Measurements from ENCODE around the gene TNC. TPM values are rescaled to one million over a fixed set of nuclear protein-coding genes. Genes with fewer than 3 reads are reported as not detected.

TNC gene
- total and polyA plus RNA-seq, 10 of the 15 experiments (the other 5 are each of a cell fraction or from before 2014, with no cell fraction given), result 0.05 to 4.2 (median 0.14) TPM

GRCh38 chr9:115016344-115016743 is 101.6 kb downstream of the TNC start:
- RAD21 ChIA-PET (ENCODE audit: unreplicated experiment), result interaction anchor here (0.8 to 1.4 kb wide), 4 partner anchors 14 to 336 kb away, joined by 3 to 4 read pairs (median 3); no protein-coding TSS in a partner anchor
- POLR2A ChIA-PET, result no interaction called here
- no peak for DNase-seq (ENCODE audit: low read depth, low spot score)
- TF ChIP-seq TAF1 (IDR thresholded peaks at IDR 0.05; ENCODE audit: borderline replicate concordance, low read depth, low read length), result no peak
- peak; percentile 43; the same call in 1 of the 2 replicates for TF ChIP-seq SPI1 (IDR thresholded peaks at IDR 0.05; ENCODE audit: borderline replicate concordance, insufficient read depth, low read depth, low read length)
- TF ChIP-seq IKZF1 (conservative IDR thresholded peaks at IDR 0.05), result 0 out of 2 replicates have a peak, but pooled peaks have one; percentile 20
- TF ChIP-seq NFYB (IDR thresholded peaks at IDR 0.05; ENCODE audit: insufficient read depth, low read depth, low read length), result no peak
- no peak for TF ChIP-seq NFXL1 (IDR thresholded peaks at IDR 0.05; ENCODE audit: borderline replicate concordance)
- CTCF ChIA-PET, result interaction anchor here (1.2 to 3.8 kb wide), 7 partner anchors 15 to 423 kb away, joined by 3 to 52 read pairs (median 7); partner anchors contain the start of gene TEX48
- peaks cover 2% of the 10 kb centered on the region in 2 experiments; a peak in 2 of 4 replicates for H3K27me3 ChIP-seq (replicated peaks in 1 of 2; ENCODE audit: control insufficient read depth in 2 of 2, insufficient read depth in 2 of 2, low read length in 1 of 2)
- 9% methylated on average over 5 of the region's 5 CpGs for WGBS (ENCODE audit: insufficient coverage, insufficient replicate concordance, low lambda C conversion rate, missing lambda C conversion rate)
- no peak overlapping the region for H3K4me2 ChIP-seq (ENCODE audit: control insufficient read depth, insufficient read depth)
- no peak for FAIRE-seq
- no peak overlapping the region for H3K27ac ChIP-seq (ENCODE audit: control insufficient read depth, insufficient read depth)
- in situ Hi-C loops (cut with MboI), result loop anchor here (10.0 kb wide), 1 partner anchor 508 kb away; no protein-coding TSS in a partner anchor
- H3K4me3 ChIP-seq, result no peak overlapping the region
- H3K79me2 ChIP-seq (ENCODE audit: control insufficient read depth, insufficient read depth, low read length), result no peaks in the 10 kb centered on the region
- SMC1A ChIA-PET (ENCODE audit: uncharacterized antibody, unreplicated experiment), result interaction anchor here (0.7 to 4.5 kb wide), 7 partner anchors 25 to 396 kb away, joined by 3 to 41 read pairs (median 5); partner anchors contain the start of gene TEX48
- H3K9ac ChIP-seq (ENCODE audit: control insufficient read depth, insufficient read depth, low read length), result no peak overlapping the region
- H3K4me1 ChIP-seq (ENCODE audit: control insufficient read depth, insufficient read depth, low read length), result no peaks in the 10 kb centered on the region
- no peaks in the 10 kb centered on the region for H3K9me3 ChIP-seq (replicated peaks; ENCODE audit: control insufficient read depth, insufficient read depth, low read length)
- ATAC-seq, result no peak
- H3K36me3 ChIP-seq (ENCODE audit: control insufficient read depth in 2 of 2, insufficient read depth in 2 of 2, low read length in 1 of 2), result no peaks in the 10 kb centered on the region
- intact Hi-C loops (cut with micrococcal nuclease; ENCODE audit: unreplicated experiment), result no loop called here
- H2AFZ ChIP-seq (ENCODE audit: control insufficient read depth, low read depth, low read length), result no peak overlapping the region
- no peaks in the 10 kb centered on the region for H4K20me1 ChIP-seq (ENCODE audit: control insufficient read depth, insufficient read depth)
- BruUV-seq (replicated peaks), result no TSS peak
